HG02973 (cell line): ENCODE data around the gene VWA2.

Experiments
- ATAC-seq: cut with Tn5 transposase; IDR thresholded peaks from one replicate; pipeline ENCODE4 v1.9.1; 2021; ENCODE audit warnings: moderate library complexity; ENCODE audit not compliant: unreplicated experiment

Gene VWA2

DNA sequence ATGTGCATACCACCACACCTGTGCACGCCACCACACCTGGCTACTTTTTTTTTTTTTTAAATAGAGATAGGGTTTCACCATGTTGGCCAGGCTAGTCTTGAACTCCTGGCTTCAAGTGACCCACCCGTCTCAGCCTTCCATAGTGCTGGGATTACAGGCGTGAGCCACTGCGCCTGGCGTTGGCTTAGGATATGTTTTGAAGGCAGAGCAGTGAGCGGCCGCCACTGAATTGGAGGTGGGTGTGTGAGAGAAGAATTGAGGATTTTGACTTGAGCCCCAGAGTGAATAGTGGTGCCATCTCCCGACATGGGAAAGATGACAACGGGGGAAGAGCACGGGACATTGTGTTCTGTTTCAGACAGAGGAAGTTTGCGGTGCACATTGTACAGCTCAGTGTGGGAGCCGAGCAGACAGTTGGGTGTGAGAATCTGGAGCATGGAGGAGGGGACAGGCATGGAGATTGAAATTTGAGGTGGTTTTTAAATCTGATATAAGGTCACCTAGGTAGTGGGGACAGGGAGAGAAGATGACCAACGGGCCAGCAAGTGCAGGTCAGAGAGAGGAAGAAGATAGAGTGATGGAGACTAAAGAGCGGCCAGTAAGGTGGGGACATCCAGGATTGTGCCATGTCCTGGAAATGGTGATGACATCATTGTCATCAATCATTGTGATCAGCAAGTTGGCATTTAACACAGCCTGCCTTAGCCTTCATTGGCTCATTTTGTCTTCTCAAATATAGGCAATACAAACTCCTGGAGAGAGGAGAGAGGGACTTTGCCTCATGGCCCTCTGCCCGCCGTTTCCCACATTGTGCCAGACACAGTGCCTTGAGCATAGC, 35.8 kb downstream of the VWA2 start:
- ATAC-seq = no peak

DNA sequence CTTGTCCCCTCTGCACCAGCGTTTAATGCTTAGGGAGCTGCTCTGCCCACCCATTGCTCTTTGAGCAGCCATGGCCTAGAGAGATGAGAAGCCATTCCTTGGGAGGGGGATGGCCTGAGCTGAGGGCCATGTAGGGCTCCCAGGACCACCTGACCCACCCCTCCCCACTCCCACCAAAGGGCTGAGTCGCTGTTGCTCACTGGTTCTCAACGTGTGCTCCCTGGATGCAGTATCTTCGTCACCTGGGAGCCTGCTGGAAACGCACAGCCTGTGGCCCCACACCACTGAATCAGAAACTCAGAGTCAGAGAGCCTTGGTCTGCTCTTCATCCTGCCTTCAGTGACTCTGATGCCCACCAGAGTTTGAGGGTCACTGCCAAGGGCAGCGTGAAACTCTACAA, 37.0 kb downstream of the VWA2 start:
- no peak for ATAC-seq

DNA sequence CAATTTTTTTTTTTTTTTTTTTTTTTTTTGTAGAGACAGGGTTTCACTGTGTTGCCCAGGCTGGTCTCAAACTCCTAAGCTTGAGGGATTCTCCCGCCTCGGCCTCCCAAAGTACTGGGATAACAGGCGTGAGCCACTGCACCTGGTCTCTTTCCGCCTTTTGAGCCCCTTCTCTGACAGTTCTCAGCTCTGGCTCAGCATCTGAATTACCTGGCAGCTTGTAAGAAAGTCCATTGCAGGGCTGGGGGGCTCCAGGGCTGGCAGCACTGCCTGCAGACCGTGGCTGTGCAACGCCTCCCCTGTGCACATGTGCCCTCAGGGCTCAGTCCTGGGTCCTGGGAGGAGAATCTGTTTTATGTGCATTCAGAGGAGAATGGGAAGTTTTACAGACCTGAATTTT, 37.6 kb downstream of the VWA2 start:
- ATAC-seq = no peak

DNA sequence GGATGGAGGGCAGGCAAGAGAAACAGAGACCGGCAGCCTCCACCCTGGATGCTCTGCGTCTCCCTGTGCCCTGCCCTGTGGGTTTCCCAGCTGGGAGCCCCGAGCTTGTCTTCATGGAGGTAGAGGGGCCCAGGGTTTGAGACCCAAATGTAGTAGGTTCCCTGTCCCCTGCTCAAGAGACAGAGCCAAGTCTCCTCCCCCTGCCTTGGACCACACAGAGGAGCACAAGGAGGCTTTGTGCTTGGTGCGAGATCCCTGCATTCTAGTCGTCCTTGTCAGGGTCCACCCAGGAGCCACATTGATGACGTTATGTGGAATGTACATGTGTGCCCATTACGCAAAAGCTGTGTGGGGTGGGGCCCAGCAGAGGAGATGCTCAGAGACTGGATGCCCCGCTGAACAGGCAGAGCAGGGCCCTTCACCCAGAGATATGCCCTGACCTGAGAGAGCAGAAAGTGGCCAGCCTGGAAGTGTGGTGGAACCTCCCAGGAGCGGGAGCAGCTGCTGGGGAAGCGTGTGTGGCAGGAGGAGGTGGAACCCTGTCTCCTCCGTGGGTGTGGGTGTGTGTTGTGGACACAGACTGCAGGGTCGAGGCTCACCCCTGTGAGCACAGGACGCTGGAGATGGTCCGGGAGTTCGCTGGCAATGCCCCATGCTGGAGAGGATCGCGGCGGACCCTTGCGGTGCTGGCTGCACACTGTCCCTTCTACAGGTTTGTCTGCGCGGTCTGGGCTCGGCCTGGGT, 39.3 kb downstream of the VWA2 start:
- ATAC-seq = no peak

DNA sequence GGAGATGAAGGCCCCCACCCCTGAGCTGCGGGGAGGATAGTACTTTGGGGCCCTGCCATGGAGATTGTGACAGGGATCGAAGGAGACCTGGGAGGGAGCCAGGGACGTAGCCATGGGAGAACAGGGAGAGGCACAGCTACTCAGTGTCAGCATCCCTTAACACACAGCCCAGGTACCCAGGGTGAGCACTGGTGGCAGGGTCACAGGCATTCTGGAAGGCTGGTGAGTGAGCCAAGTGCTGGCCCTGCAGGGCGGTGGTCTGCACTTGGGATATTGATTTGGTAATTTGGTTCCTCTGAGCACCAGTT, 39.8 kb downstream of the VWA2 start:
- no peak for ATAC-seq

DNA sequence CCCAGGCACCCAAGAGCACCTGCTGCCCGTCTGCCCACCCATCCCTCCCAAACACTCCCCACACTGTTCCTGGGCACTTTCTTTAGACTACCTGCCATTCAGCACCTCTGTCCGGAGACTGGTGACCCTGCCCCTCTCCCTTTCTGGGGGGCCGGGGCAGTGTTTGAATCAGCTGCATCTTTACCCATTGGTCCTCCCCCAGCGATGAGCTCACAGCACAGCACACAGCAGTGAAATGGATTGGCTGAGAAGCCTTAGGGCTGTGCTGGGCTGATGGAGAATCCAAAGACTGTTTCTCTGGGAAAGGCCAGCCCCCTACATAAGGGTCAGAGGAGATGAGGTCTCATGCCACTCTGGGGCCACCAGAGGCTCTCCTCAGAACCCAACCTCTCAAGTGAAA, 40.2 kb downstream of the VWA2 start:
- no peak for ATAC-seq

DNA sequence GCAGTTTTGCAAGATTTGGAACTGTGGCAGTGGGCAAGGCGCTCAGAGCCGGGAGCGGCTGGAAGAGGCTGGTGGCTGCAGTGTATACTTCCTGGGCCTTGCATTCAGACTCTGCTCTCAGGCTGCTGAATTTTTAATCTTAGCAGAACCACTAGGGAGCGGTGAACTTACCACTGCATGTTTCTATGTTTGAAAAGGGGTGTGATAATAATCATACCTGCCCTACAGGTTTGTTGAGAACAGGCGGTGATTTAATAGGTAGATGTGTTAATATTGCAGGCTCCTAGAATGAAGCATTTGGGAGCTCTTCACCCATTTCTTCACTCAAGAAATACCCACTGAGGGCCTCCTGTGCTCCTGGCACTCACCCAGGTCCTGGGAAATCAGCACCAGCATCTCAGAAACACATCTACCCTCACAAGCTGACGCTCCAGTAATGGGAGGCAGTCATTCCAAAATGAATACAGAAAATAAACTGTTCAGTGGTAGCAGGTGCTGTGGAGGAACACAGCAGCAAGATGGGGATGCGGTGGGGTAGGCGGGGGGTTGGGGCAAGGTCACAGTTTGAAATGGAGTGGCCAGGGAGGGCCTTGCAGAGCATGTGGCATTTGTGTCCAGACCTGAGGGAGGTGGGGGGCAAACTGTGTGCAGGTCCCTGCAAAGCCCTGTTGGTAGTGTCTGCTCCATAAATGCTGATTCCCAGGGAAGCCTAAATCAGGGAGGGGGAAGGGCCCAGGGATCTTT, 41.0 kb downstream of the VWA2 start:
- no peak for ATAC-seq

DNA sequence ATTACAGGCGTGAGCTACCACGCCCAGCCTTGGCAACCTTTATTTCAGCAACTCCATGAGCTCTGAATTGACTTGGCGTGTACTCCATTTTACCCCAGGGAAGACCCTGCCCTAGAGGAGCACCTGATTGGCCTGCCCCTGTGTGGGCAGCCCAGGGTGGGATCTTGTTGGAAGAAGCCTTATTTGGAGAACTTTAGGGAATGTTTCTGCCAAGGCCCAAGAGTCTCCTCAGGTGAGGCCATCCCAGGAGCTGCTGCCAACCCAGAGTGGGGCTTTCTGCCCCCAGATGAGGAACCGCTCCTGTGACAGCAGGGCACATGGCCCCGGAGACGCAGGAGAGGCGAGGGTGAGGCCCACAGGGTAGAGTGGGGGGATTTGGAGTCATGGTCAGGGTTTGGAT, 42.0 kb downstream of the VWA2 start:
- ATAC-seq = no peak

DNA sequence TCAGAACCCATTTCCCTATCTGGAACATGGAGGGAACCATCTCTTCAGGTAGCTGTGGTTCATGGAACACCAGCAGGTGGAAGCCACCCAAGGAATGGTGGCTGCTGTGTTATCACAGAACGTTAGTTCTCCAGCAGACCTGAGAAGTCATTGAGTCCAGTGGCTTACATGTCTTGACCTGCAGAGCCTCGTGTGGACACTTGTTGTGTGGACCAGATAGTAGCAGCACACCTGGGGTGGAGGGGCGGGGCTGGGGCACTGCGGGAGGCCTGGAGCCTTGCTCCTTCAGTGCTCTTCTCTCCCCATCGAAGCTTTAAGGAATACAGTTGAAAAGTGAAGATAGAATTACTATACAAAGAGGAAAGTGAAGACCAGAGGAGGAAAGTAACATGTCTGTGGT, 42.4 kb downstream of the VWA2 start:
- no peak for ATAC-seq

DNA sequence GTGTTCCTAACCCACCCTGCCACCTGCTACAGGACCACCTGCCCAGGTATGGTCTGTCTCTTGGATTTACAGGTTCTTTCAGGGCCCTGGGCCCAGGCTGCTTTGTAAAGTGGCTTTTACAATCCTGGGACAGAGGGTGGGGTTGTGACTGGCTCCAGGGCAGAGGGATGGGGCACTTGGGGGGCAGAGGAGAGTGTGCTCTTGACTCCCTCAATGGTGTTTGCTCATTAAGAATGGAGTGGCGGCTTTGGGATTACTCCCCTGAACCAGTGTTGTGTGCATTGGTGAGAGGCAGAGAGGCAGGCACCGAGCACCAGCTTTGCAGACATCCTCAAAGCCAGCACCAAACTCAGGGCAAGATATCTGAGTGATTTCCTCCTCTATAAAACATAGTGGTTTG, 43.5 kb downstream of the VWA2 start:
- no peak for ATAC-seq

DNA sequence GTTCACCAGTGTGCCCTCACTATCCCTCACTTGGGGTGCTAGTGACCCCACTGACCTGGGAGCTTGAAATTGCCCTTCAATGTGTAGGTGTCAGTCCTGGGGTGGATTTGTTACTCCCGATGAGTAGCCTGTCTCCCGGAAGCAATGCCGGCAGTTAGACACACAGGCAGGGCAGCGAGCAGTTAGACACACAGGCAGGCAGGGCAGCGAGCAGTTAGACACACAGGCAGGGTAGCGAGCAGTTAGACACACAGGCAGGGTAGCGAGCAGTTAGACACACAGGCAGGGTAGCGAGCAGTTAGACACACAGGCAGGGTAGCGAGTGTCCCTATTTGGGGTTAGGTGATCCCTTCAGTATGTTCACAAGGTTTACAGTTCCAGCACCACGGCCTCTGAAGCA, 44.0 kb downstream of the VWA2 start:
- ATAC-seq = no peak

DNA sequence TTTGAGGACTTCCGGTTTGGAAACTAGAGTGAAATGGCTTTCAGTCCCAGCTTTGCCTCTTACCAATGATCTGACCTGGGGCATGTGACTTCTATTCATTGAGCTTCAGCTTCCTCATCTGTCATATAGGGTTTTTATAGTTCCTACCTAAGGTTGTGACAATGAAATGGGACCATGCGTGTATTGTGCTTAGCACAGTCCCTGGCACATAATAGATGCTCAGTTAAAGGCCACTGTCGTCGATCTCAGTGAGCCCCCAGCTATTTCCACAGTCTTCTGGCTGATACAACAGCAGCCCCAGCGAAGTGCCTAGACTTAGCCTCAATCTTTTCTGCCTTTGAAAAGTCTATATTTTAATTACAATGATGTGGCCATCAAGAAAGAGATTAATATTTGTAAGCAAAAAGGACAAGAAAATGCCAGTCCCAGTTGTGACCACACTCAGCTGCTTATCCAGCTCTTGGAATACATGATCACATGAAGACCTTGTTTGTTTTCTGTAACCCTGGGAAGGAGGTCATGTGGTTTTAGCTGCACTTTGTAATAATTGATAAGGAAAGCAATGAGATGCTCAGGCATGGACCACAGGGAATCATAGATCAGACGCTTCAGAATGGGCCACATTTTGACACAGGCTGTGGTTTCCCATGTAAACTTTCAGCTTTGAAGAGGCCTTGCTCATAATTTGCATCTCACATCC, 44.6 kb downstream of the VWA2 start:
- ATAC-seq = no peak

DNA sequence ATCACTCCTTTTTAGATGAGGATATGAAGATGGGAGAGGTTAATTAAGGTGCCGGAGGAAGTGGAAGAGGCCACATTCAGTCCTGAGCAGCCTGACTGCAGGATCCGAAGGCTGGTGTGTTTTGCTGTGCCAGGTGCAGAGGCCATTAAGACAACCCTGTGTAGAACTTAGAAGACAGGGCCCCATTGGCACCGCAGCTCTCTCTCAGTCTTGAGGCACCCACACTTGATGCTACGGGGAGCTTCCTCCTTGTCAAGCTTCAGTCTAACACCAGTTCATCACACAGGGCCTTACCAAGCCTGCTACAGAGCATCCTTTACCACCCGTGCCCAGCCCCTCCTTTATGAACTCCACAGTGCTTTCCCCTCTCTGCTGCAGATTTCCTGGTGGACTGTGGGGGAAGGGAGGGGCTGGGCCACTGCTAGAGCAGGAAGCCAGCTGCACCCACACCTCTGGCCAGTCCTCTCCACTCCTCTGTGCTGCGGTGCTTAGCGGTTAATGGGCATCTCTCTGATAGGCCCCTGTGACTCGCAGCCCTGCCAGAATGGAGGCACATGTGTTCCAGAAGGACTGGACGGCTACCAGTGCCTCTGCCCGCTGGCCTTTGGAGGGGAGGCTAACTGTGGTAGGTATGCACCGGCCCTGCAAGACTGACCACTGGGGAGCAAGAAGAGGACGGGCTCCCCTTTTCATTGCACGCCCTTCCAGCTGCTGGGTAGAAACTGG, 45.5 kb downstream of the VWA2 start:
- ATAC-seq = no peak

DNA sequence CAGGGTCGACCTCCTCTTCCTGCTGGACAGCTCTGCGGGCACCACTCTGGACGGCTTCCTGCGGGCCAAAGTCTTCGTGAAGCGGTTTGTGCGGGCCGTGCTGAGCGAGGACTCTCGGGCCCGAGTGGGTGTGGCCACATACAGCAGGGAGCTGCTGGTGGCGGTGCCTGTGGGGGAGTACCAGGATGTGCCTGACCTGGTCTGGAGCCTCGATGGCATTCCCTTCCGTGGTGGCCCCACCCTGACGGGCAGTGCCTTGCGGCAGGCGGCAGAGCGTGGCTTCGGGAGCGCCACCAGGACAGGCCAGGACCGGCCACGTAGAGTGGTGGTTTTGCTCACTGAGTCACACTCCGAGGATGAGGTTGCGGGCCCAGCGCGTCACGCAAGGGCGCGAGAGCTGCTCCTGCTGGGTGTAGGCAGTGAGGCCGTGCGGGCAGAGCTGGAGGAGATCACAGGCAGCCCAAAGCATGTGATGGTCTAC, 46.9 kb downstream of the VWA2 start:
- no peak for ATAC-seq

DNA sequence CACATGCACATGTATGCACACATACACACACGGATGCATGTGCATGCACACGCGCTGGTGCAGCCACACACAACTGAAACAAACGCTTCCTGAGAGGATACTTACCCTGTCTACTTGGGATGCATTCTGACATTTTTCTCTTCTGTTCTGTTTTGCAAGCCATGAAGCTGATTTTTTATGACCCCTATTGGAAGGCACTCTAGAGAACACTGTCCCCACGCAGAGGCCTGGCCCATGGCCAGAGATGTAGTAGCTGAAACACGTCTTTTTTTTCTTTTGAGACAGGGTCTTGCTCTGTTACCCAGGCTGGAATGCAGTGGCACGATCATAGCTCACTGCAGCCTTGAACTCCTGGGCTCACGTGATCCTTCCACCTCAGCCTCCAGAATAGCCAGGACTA, 47.9 kb downstream of the VWA2 start:
- no peak for ATAC-seq

DNA sequence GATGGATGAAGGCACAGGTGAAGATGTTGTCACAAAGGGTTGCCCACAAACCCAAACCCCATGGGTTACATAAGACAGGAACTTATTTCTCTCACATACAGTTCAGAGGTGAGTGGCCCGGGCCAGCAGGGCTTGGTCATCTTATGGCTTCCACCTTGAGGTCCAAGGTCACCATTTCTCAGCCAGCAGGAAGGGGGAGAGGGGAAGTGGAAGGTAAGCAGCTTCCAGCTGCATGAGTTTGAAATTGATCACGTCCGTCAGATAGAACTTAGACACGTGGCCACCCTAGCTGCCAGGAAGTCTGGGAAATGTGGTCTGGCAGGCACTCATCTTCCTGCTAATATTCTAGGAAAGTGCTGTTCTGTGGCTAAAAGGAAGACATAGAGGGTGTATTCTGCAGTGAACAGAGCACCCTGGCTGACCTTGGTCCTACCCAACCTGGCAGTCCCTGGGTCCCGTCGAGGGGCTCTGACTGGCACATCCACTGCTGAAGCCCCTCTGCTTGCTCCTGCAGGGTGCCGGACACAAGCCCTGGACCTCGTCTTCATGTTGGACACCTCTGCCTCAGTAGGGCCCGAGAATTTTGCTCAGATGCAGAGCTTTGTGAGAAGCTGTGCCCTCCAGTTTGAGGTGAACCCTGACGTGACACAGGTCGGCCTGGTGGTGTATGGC, 49.5 kb downstream of the VWA2 start:
- ATAC-seq = no peak

DNA sequence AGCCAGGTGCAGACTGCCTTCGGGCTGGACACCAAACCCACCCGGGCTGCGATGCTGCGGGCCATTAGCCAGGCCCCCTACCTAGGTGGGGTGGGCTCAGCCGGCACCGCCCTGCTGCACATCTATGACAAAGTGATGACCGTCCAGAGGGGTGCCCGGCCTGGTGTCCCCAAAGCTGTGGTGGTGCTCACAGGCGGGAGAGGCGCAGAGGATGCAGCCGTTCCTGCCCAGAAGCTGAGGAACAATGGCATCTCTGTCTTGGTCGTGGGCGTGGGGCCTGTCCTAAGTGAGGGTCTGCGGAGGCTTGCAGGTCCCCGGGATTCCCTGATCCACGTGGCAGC, 50.0 kb downstream of the VWA2 start:
- no peak for ATAC-seq

DNA sequence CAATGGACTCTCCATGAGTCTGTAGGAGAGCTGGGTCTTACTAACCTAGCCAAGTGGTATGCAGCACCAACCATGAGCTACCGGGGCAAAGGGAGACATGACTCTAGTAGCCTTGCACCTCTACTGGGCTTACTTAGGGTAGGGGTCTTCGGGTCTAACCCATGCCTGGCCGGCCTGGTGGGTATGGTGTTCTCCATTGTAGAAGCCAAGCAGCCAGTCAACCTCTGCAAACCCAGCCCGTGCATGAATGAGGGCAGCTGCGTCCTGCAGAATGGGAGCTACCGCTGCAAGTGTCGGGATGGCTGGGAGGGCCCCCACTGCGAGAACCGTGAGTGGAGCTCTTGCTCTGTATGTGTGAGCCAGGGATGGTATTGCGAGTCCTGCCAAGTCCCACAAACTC, 51.0 kb downstream of the VWA2 start:
- no peak for ATAC-seq

DNA sequence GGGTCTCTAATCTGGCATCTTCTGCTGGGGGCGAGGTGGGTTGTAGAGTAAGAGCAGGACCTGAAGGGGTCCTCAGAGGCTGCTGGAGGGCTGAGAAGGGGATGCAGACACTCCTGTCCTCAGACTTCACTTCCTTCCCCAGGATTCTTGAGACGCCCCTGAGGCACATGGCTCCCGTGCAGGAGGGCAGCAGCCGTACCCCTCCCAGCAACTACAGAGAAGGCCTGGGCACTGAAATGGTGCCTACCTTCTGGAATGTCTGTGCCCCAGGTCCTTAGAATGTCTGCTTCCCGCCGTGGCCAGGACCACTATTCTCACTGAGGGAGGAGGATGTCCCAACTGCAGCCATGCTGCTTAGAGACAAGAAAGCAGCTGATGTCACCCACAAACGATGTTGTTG, 52.0 kb downstream of the VWA2 start:
- no peak for ATAC-seq

DNA sequence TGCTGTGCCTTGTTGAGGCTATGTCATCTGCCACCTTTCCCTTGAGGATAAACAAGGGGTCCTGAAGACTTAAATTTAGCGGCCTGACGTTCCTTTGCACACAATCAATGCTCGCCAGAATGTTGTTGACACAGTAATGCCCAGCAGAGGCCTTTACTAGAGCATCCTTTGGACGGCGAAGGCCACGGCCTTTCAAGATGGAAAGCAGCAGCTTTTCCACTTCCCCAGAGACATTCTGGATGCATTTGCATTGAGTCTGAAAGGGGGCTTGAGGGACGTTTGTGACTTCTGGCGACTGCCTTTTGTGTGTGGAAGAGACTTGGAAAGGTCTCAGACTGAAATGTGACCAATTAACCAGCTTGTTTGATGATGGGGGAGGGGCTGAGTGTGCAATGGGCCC, 52.5 kb downstream of the VWA2 start:
- ATAC-seq = no peak
